Uterus (tissue), 2 donors: Measurements from ENCODE around the gene SPIRE1.

Experiments
- POLR2A ChIP-seq, 2 donors: fragments of 450-650 bp; IDR thresholded peaks; one replicate each; pipeline ENCODE4 v1.6.1; 2016; ENCODE audit warnings: antibody characterized with exemption in 2 of 2, mild to moderate bottlenecking in 1 of 2, moderate library complexity in 1 of 2
- TF ChIP-seq, protein P1 (sequence below), 4 experiments: fragments of 200-600 bp in 2 of 4; fragments of 450-650 bp in 2 of 4; sonication (generic) in 2 of 4; IDR thresholded peaks; one replicate each; pipeline ENCODE4 v1.5.1; 2016 to 2019; ENCODE audit warnings: antibody characterized with exemption in 4 of 4, mild to moderate bottlenecking in 2 of 4, moderate library complexity in 1 of 4

DNA sequence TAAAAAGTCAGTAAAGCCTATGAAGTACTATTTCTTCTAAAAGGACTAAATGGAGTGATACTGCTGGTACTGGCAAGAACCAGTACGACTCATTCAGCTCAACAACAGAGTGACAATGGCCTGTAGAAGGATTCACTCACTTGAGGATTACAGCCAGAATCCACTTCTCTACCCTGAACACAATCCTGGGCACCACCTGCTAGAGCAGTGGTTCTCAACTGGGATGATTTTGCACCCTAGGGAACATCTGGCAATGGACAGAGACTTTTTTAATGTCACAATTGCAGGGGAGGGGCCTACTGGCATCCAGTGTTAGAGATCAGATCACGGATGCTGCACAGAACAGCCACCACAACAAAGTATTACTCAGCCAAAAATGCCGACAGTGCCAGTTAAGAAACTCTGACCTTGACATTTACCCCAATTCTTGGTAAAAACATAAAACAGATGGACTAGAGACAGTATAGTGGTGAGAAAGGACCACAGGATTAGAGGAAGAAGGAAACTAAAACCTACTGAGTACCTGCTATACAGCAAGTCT lies 5.0 kb downstream of the SPIRE1 start:
- TF ChIP-seq, protein P1, sequence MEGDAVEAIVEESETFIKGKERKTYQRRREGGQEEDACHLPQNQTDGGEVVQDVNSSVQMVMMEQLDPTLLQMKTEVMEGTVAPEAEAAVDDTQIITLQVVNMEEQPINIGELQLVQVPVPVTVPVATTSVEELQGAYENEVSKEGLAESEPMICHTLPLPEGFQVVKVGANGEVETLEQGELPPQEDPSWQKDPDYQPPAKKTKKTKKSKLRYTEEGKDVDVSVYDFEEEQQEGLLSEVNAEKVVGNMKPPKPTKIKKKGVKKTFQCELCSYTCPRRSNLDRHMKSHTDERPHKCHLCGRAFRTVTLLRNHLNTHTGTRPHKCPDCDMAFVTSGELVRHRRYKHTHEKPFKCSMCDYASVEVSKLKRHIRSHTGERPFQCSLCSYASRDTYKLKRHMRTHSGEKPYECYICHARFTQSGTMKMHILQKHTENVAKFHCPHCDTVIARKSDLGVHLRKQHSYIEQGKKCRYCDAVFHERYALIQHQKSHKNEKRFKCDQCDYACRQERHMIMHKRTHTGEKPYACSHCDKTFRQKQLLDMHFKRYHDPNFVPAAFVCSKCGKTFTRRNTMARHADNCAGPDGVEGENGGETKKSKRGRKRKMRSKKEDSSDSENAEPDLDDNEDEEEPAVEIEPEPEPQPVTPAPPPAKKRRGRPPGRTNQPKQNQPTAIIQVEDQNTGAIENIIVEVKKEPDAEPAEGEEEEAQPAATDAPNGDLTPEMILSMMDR (IDR thresholded peaks at IDR 0.05): no peak
- TF ChIP-seq POLR2A (IDR thresholded peaks at IDR 0.05): no peak
